ENCODE data around the gene PCDHB12.
"Not testable (repeated sequence)": the region's sequence is repeated elsewhere in the genome, so short reads cannot be mapped to it uniquely, and the experiment has no call there.

PCDHB12 gene

DNA sequence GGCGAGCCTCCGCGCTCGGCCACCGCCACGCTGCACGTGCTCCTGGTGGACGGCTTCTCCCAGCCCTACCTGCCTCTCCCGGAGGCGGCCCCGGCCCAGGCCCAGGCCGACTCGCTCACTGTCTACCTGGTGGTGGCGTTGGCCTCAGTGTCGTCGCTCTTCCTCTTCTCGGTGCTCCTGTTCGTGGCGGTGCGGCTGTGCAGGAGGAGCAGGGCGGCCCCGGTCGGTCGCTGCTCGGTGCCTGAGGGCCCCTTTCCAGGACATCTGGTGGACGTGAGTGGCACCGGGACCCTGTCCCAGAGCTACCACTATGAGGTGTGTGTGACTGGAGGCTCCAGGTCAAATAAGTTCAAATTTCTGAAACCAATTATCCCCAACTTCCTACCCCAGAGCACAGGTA lies 2.3 kb downstream of the PCDHB12 start:
- DNase-seq = not testable (repeated sequence)

- peak; percentile 12 for DNase-seq
Measured at GRCh38 chr5:141213656-141214339, 5.3 kb downstream of the PCDHB12 start, which contains the start of gene PCDHB13. TSS of gene PCDHB13 (plus strand) at chr5:141213919. CDS start at chr5:141214124, 205 bp downstream.

- DNase-seq = not testable (repeated sequence)
Measured at GRCh38 chr5:141214583-141214982, 6.1 kb downstream of the PCDHB12 start.

GRCh38 chr5:141215504-141215903 lies 7.0 kb downstream of the PCDHB12 start:
- not testable (repeated sequence) for DNase-seq

- not testable (repeated sequence) for DNase-seq
Measured at GRCh38 chr5:141216035-141216434, 7.5 kb downstream of the PCDHB12 start.

DNA sequence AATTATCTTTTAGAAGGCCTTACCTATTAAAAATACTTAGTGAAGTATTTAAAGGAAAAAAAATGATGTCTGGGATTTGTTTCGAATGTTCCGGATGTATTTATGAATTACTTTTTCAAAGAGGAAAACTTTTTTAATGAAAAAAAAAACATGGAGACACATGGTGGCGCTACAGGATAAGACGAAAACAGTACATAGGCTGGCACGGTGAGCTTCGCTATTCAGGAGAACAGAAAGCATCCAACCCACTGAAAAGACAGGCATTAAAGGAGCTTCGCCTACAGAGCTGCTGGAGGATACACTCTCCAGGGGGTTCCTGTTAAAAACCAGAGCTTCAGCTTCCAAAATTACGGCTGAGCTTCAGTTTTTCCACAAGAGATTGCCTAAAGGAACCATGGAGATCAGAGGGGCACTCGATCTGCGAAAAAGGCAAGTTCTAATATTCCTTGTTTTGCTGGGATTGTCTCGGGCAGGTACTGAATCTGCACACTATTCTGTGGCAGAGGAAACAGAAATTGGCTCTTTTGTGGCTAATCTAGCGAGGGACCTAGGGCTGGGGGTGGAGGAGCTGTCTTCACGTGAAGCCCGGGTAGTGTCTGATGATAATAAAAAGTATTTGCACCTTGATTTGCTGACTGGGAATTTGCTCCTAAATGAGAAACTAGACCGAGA lies 14.7 kb downstream of the PCDHB12 start, which contains the start of gene PCDHB14:
Gene PCDHB14 (plus strand): TSS at position 232 of the 672 bp plus-strand sequence. CDS start 163 bp downstream, at position 395.
- DNase-seq = peak; percentile 14

- not testable (repeated sequence) for DNase-seq
Measured at GRCh38 chr5:141224844-141225243, 16.3 kb downstream of the PCDHB12 start.

GRCh38 chr5:141225421-141225820 lies 16.9 kb downstream of the PCDHB12 start:
- not testable (repeated sequence) for DNase-seq

- DNase-seq = no peak
Measured at GRCh38 chr5:141234109-141234667, 25.7 kb downstream of the PCDHB12 start.

- DNase-seq = not testable (repeated sequence)
Measured at GRCh38 chr5:141235922-141236321, 27.4 kb downstream of the PCDHB12 start.

- DNase-seq = no peak
Measured at GRCh38 chr5:141236516-141237313, 28.2 kb downstream of the PCDHB12 start.

DNA sequence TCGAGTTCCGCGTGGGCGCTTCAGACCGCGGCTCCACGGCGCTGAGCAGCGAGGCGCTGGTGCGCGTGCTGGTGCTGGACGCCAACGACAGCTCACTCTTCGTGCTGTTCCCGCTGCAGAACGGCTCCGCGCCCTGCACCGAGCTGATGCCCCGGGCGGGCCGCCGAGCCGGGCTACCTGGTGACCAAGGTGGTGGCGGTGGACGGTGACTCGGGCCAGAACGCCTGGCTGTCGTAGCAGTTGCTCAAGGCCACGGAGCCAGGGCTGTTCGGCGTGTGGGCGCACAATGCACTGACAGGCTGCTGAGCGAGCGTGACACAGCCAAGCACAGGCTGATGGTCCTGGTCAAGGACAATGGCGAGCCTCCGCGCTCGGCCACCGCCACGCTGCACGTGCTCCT lies 33.0 kb downstream of the PCDHB12 start:
- no peak for DNase-seq

- DNase-seq = peak; percentile 11
Measured at GRCh38 chr5:141245250-141245717, 36.8 kb downstream of the PCDHB12 start, which contains the start of gene PCDHB15. TSS of gene PCDHB15 (plus strand) at chr5:141245395. CDS start at chr5:141245579, 184 bp downstream.

GRCh38 chr5:141246971-141247370 lies 38.5 kb downstream of the PCDHB12 start:
- DNase-seq = not testable (repeated sequence)

GRCh38 chr5:141247434-141247833 lies 38.9 kb downstream of the PCDHB12 start:
- not testable (repeated sequence) for DNase-seq

DNA sequence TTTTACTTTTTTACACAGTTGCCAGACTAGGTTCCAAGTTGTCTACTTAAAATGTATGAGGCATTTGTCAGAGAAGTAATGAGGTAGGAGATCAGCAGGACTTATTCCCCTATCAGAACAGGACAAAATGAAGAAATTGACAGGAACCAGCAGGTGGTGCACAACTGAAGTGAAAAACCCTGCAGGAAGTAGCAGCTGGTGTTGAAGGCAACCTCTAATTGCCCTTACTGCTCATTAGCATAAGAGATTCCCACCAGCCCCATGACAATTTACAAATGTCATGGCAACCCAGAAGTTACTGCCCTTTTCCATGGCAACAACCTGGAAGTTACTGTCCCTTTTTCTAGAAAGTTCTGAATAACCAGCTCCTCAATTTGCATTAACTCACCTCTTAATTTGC lies 42.1 kb downstream of the PCDHB12 start:
- no peak for DNase-seq

GRCh38 chr5:141258464-141258863 lies 49.9 kb downstream of the PCDHB12 start:
- no peak for DNase-seq

DNA sequence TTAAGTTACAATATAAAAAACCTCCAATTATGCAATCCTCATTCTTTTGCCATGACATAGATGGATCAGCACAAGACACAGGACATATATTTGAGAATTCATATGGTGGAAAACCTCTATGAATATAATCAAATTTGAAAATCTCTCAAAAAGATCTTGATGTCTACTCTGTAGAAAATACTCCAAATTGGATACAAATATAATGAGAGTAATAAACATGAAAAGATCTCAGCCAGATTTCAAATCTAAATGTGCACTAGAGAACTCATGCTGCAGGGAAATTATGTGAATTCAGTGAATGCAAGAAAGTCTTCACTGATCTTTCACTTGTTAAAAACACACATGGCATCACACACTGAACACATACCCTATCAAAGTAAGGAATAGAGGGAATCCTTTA lies 50.4 kb downstream of the PCDHB12 start:
- DNase-seq = no peak

DNA sequence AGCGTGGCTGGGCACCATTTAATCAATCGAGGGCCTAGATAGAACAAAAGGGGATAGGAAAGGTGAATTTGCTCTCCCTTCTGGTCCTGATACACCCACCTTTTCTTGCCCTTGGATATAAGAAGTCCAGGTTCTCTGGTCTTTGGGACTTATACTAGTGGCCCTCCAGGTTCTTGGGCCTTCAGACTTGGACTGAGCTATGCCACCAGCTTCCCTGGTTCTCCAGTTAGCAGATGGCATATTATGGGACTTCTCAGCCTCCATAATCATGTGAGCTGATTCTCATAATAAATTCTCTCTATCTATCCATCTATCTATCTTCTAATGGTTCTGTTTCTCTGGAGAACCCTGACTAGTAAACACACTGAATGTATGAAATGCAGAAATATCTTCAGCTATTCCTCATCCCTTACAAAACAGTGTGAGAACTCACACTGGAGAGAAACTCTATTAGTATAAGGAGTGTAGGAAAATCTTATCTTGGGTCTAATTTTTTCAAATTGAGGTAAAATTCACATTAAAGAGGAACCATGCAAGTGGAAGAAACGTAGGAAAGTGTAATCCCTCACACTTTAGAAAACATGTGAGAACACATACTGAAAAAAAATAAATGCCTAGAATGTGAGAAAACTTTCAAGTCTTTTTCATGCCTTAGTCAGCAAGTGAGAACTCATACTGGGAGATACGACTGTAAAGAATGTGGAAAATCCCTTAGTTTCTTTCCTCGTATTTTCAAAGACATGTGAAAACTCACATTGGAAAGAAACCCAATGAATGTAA lies 52.1 kb downstream of the PCDHB12 start:
- DNase-seq = no peak

- DNase-seq = no peak
Measured at GRCh38 chr5:141261238-141261546, 52.7 kb downstream of the PCDHB12 start.
